H9 (cell line): ENCODE data around the gene COL19A1. TPM values are rescaled to one million over a fixed set of nuclear protein-coding genes. Genes with fewer than 3 reads are reported as not detected.

Experiments
- DNase-seq: peaks from one replicate; pipeline ENCODE4 v3.0.0-alpha.2; 2017
- H2AFZ ChIP-seq: one replicate; pipeline ENCODE4 v1.6.1; 2013; ENCODE audit warnings: mild to moderate bottlenecking, low read length, control low read depth, moderate library complexity
- H2AK5ac ChIP-seq: 2 replicates; pipeline ENCODE4 v1.6.1; 2013; ENCODE audit warnings: low read length, control low read depth, mixed read lengths; ENCODE audit not compliant: insufficient read length
- H2BK120ac ChIP-seq: one replicate; pipeline ENCODE4 v1.6.1; 2013; ENCODE audit warnings: low read depth, mild to moderate bottlenecking, low read length, control low read depth, inconsistent platforms; ENCODE audit not compliant: poor library complexity, severe bottlenecking
- H2BK12ac ChIP-seq: 2 replicates; pipeline ENCODE4 v1.6.1; 2013; ENCODE audit warnings: low read length, control low read depth, mixed read lengths, low read depth; ENCODE audit not compliant: insufficient read length
- H2BK15ac ChIP-seq: 2 replicates; pipeline ENCODE4 v1.6.1; 2013; ENCODE audit warnings: low read depth, low read length, control low read depth
- H2BK20ac ChIP-seq: one replicate; pipeline ENCODE4 v1.6.1; 2013; ENCODE audit warnings: low read depth, mild to moderate bottlenecking, low read length, control low read depth, inconsistent platforms; ENCODE audit not compliant: poor library complexity, severe bottlenecking
- H2BK5ac ChIP-seq: 2 replicates; pipeline ENCODE4 v1.6.1; 2013; ENCODE audit warnings: low read length, control low read depth, mixed read lengths; ENCODE audit not compliant: insufficient read length
- H3K14ac ChIP-seq: 2 replicates; pipeline ENCODE4 v1.6.1; 2013; ENCODE audit warnings: low read length, control low read depth; ENCODE audit not compliant: insufficient read depth
- H3K18ac ChIP-seq: 2 replicates; pipeline ENCODE4 v1.6.1; 2013; ENCODE audit warnings: low read depth, mild to moderate bottlenecking, mixed read lengths, low read length, control low read depth; ENCODE audit not compliant: insufficient read length
- H3K23ac ChIP-seq: 2 replicates; pipeline ENCODE4 v1.6.1; 2013; ENCODE audit warnings: low read length, control low read depth, mixed read lengths, low read depth; ENCODE audit not compliant: insufficient read length
- H3K23me2 ChIP-seq: 2 replicates; pipeline ENCODE4 v1.6.1; 2013; ENCODE audit warnings: low read depth, mild to moderate bottlenecking, mixed read lengths, low read length, control low read depth; ENCODE audit not compliant: insufficient read length, poor library complexity, severe bottlenecking
- H3K27ac ChIP-seq: 2 replicates; pipeline ENCODE4 v1.5.1; 2013; ENCODE audit warnings: low read length, control low read depth, mixed read lengths, low read depth; ENCODE audit not compliant: insufficient read length
- H3K27me3 ChIP-seq: 2 replicates; pipeline ENCODE4 v1.6.1; 2013; ENCODE audit warnings: low read length, control low read depth, inconsistent platforms; ENCODE audit not compliant: insufficient read depth
- H3K4ac ChIP-seq: 2 replicates; pipeline ENCODE4 v1.6.1; 2013; ENCODE audit warnings: low read depth, mild to moderate bottlenecking, control low read depth, inconsistent platforms, low read length, moderate library complexity
- H3K4me1 ChIP-seq: 2 replicates; pipeline ENCODE4 v1.6.1; 2013; ENCODE audit warnings: low read length, control low read depth, inconsistent platforms; ENCODE audit not compliant: insufficient read depth
- H3K4me2 ChIP-seq: 2 replicates; pipeline ENCODE4 v1.6.1; 2013; ENCODE audit warnings: low read length, control low read depth, mixed read lengths; ENCODE audit not compliant: insufficient read length, insufficient read depth
- H3K56ac ChIP-seq: 2 replicates; pipeline ENCODE4 v1.6.1; 2013; ENCODE audit warnings: low read depth, mild to moderate bottlenecking, mixed read lengths, low read length, control low read depth; ENCODE audit not compliant: insufficient read length
- H3K79me1 ChIP-seq: 2 replicates; pipeline ENCODE4 v1.6.1; 2013; ENCODE audit warnings: low read depth, mild to moderate bottlenecking, moderate library complexity, low read length, control low read depth, inconsistent platforms; ENCODE audit not compliant: insufficient read depth, poor library complexity, severe bottlenecking
- H3K79me2 ChIP-seq: 2 replicates; pipeline ENCODE4 v1.6.1; 2013; ENCODE audit warnings: low read length, control low read depth, inconsistent platforms; ENCODE audit not compliant: insufficient read depth
- H3K9ac ChIP-seq: 2 replicates; pipeline ENCODE4 v1.6.1; 2013; ENCODE audit warnings: low read length, control low read depth, mixed read lengths; ENCODE audit not compliant: insufficient read length; ENCODE audit errors: extremely low read depth
- H3K9me3 ChIP-seq: one replicate; pipeline ENCODE4 v1.6.1; 2013; ENCODE audit warnings: low read depth, low read length, inconsistent platforms; ENCODE audit not compliant: control insufficient read depth
- H3T11ph ChIP-seq: one replicate; pipeline ENCODE4 v1.6.1; 2013; ENCODE audit warnings: mild to moderate bottlenecking, low read length, control low read depth, inconsistent platforms
- H4K20me1 ChIP-seq: one replicate; pipeline ENCODE4 v1.6.1; 2013; ENCODE audit not compliant: control insufficient read depth, insufficient read length, insufficient read depth
- H4K5ac ChIP-seq: 2 replicates; pipeline ENCODE4 v1.6.1; 2013; ENCODE audit warnings: low read depth, mild to moderate bottlenecking, mixed read lengths, low read length, control low read depth; ENCODE audit not compliant: insufficient read length
- H4K8ac ChIP-seq: replicated peaks from 2 replicates; pipeline ENCODE4 v1.6.1; 2013; ENCODE audit warnings: low read length, control low read depth, mixed read lengths, low read depth; ENCODE audit not compliant: insufficient read length
- H4K91ac ChIP-seq: 2 replicates; pipeline ENCODE4 v1.6.1; 2013; ENCODE audit warnings: low read depth, mild to moderate bottlenecking, moderate library complexity, mixed read lengths, low read length, control low read depth; ENCODE audit not compliant: insufficient read length
- H3K27ac Mint-ChIP-seq, 3 experiments: 2 replicates in 2 of 3; 3 replicates in 1 of 3; pipeline ENCODE4 v1.8.0; 2020 to 2021; ENCODE audit warnings: mixed read lengths in 3 of 3, mild to moderate bottlenecking in 1 of 3, moderate library complexity in 1 of 3
- H3K27me3 Mint-ChIP-seq: 2 replicates; pipeline ENCODE4 v1.8.0; 2021; ENCODE audit warnings: low read depth, mild to moderate bottlenecking, moderate library complexity, mixed read lengths
- H3K36me3 Mint-ChIP-seq, 3 experiments: 2 replicates in 2 of 3; 3 replicates in 1 of 3; pipeline ENCODE4 v1.8.0; 2020 to 2021; ENCODE audit warnings: low read depth in 3 of 3, mixed read lengths in 3 of 3; ENCODE audit not compliant: insufficient read depth in 1 of 3
- H3K4me1 Mint-ChIP-seq, 2 experiments: 2 replicates each; pipeline ENCODE4 v1.8.0; 2020; ENCODE audit warnings: mixed read lengths in 2 of 2
- H3K4me3 Mint-ChIP-seq, 2 experiments: 2 replicates in 1 of 2; 3 replicates in 1 of 2; pipeline ENCODE4 v1.8.0; 2020 to 2021; ENCODE audit warnings: mild to moderate bottlenecking in 2 of 2, mixed read lengths in 2 of 2, moderate library complexity in 1 of 2
- H3K9me3 Mint-ChIP-seq, 2 experiments: 2 replicates in 1 of 2; 3 replicates in 1 of 2; pipeline ENCODE4 v1.8.0; 2020; ENCODE audit warnings: mild to moderate bottlenecking in 2 of 2, mixed read lengths in 2 of 2, moderate library complexity in 1 of 2
- WGBS: extraction: QIAGEN DNeasy Blood & Tissue Kit; methylation state at CpG from one replicate; pipeline ENCODE4 v1.1.7; 2013; ENCODE audit warnings: missing lambda C conversion rate, low lambda C conversion rate, mixed read lengths; ENCODE audit not compliant: insufficient read length; ENCODE audit errors: extremely low coverage; 5-methylcytosine and 5-hydroxymethylcytosine counted together
- total RNA-seq: library from RNA; stranded (reverse); gene quantifications from 2 replicates; pipeline ENCODE4 v1.2.1, GENCODE V29; 2021
- TF ChIP-seq, protein P1 (sequence below): fragments of 200-600 bp; sonication (generic); conservative IDR thresholded peaks from 3 replicates; pipeline ENCODE4 v1.8.0; 2021; ENCODE audit warnings: antibody characterized with exemption, mild to moderate bottlenecking

The COL19A1 gene
- total RNA-seq, 1 experiment from 2014 or later, result not detected

DNA sequence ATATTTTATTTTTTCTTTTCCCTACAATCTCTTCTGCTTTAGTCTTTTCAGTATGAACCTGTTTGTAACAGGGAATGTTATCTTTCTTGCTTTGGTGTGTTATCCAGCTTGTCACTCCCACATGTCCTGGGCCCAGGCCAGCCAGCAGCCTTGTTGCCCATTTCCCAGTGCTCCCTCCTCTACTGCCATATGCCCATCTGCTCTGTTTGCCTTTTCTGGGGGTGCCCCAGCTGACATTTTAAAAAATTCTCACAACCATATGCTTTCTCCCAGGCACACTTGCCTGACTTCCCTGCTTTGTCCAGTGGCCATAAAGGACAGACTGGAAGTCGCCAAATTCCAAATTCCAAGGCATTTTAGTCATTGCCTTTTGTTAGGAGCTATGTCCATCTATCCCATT is 45.9 kb upstream of the COL19A1 start:
- no peak overlapping the region for H4K91ac ChIP-seq
- H3T11ph ChIP-seq, result no peak overlapping the region
- H3K4me3 Mint-ChIP-seq, result no peak overlapping the region
- H3K4me1 ChIP-seq, result peaks cover 3% of the 10 kb centered on the region; the same call in 1 of the 2 replicates
- H3K79me2 ChIP-seq, result no peaks in the 10 kb centered on the region
- TF ChIP-seq, protein P1, sequence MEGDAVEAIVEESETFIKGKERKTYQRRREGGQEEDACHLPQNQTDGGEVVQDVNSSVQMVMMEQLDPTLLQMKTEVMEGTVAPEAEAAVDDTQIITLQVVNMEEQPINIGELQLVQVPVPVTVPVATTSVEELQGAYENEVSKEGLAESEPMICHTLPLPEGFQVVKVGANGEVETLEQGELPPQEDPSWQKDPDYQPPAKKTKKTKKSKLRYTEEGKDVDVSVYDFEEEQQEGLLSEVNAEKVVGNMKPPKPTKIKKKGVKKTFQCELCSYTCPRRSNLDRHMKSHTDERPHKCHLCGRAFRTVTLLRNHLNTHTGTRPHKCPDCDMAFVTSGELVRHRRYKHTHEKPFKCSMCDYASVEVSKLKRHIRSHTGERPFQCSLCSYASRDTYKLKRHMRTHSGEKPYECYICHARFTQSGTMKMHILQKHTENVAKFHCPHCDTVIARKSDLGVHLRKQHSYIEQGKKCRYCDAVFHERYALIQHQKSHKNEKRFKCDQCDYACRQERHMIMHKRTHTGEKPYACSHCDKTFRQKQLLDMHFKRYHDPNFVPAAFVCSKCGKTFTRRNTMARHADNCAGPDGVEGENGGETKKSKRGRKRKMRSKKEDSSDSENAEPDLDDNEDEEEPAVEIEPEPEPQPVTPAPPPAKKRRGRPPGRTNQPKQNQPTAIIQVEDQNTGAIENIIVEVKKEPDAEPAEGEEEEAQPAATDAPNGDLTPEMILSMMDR, result no peak
- no peak overlapping the region for H2BK12ac ChIP-seq
- H3K9me3 Mint-ChIP-seq, result no peaks in the 10 kb centered on the region
- H3K18ac ChIP-seq, result no peak overlapping the region
- no peaks in the 10 kb centered on the region for H3K27me3 Mint-ChIP-seq
- no peak overlapping the region for H4K5ac ChIP-seq
- no peaks in the 10 kb centered on the region for H3K27me3 ChIP-seq
- no peak overlapping the region for H3K14ac ChIP-seq
- no peak overlapping the region for H3K4ac ChIP-seq
- H2BK20ac ChIP-seq, result no peak overlapping the region
- no peaks in the 10 kb centered on the region for H3K36me3 Mint-ChIP-seq
- no peaks in the 10 kb centered on the region for H3K79me1 ChIP-seq
- H3K23me2 ChIP-seq, result no peaks in the 10 kb centered on the region
- no peak overlapping the region for H3K23ac ChIP-seq
- no peak overlapping the region for H3K27ac Mint-ChIP-seq
- H3K4me1 Mint-ChIP-seq, result peaks cover 14 to 16% of the 10 kb centered on the region in 2 experiments
- no CpG with 5 or more reads among the region's 1 CpG for WGBS
- no peak overlapping the region for H4K8ac ChIP-seq
- H3K4me2 ChIP-seq, result no peak overlapping the region
- H3K27ac ChIP-seq, result no peak overlapping the region
- H3K9me3 ChIP-seq, result no peaks in the 10 kb centered on the region
- H2AFZ ChIP-seq, result no peak overlapping the region
- H3K56ac ChIP-seq, result no peak overlapping the region
- DNase-seq, result no peak
- no peak overlapping the region for H3K9ac ChIP-seq
- H2BK15ac ChIP-seq, result no peak overlapping the region
- no peaks in the 10 kb centered on the region for H4K20me1 ChIP-seq
- H2BK5ac ChIP-seq, result no peak overlapping the region
- no peak overlapping the region for H2AK5ac ChIP-seq
- H2BK120ac ChIP-seq, result no peak overlapping the region
